HG03196 (cell line): ENCODE results near the gene RASGRP2.
"Not testable (repeated sequence)": the region's sequence is repeated elsewhere in the genome, so short reads cannot be mapped to it uniquely, and the experiment has no call there.

Experiments
- ATAC-seq: cut with Tn5 transposase; IDR thresholded peaks from one replicate; pipeline ENCODE4 v1.9.1; 2021; ENCODE audit not compliant: unreplicated experiment

Gene RASGRP2

DNA sequence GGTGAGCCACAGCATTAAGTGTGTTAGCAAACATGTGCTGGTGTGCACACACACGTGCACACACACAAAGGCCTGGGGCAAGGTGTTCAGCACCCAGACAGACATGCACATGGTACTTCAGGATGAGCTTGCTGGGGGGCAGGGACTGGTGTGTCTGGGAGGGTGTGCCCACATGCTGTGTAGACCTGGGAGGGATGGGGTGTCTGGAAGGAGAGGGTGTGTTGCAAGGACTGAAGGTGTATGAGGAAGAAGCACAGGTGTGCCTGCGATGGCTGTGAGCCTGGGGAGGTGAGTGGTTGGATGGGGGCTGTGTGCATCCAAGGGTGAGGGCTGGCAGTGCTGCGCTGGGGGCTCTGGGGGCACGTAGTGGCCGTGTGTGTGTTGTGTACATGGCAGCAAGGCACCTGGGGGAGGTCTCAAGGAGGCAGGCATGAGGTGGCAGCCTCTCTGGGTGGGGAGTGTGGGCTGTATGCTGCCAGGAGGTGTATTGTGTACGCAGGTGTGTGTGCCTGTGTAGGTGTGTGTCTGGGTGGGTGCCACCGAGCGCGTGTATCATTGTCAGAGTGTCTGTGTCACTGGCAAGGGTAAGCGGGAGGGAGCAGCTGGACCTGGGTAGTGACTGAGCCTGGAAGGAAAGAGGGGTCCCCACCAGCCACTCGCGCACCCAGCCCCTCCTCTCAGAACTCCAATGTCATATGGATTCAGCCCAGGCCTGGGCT, 23.1 kb downstream of the RASGRP2 start:
- no peak for ATAC-seq

DNA sequence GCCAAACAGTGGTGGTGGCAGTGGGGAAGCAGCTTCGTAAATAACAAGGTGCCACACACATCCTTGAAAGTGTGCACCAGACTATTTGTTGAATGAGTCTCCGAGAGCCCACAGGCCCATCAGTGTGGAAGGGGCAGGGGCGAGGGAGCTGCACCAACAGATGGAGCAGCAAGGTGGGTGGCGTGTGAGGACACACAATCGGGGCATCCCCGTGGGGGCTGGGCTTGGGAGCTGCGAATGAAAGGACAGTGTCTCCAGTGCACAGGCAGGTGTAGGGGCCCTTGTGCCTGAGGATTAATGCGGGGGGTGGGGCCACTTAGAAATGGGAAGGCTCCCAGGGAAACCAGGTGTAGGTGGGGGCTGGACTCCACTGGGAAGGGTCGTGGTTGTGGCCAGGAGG, 23.8 kb downstream of the RASGRP2 start:
- no peak for ATAC-seq

DNA sequence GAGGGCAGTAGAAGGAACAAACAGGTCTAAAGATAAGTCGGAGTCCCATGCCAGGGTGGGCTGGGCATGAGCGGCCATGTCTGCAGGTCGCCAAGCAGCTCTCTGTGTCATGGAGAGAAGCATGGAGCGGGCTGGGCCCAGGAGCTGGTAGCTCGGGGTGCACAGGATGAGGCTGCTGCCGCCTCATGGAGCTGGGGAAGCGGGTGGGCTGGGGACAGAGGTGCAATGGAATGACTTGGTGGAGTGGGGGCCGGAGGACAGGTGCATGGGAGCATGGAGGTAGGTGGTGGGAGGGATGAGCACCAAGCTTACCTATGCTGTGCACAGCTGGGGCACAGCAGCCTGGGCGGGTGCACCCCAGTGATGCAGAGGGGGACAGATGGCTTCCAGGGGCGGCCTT, 24.5 kb downstream of the RASGRP2 start:
- no peak for ATAC-seq

DNA sequence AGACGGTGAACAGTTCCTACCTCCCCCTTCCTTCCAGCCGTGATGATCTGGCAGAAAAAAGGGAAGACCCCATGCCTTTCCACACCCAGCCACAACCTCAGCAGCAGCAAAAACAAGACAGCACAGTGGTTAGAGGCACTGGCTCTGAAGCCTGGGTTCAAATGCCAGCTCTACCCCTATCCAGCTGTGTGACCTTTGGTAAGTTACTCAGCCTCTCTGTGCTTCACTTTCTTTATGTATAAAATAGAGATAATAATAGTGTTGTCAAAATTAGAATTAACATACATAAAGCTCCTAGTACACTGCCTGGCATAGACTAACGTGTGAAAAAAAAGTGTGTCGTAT, 25.2 kb downstream of the RASGRP2 start:
- no peak for ATAC-seq

DNA sequence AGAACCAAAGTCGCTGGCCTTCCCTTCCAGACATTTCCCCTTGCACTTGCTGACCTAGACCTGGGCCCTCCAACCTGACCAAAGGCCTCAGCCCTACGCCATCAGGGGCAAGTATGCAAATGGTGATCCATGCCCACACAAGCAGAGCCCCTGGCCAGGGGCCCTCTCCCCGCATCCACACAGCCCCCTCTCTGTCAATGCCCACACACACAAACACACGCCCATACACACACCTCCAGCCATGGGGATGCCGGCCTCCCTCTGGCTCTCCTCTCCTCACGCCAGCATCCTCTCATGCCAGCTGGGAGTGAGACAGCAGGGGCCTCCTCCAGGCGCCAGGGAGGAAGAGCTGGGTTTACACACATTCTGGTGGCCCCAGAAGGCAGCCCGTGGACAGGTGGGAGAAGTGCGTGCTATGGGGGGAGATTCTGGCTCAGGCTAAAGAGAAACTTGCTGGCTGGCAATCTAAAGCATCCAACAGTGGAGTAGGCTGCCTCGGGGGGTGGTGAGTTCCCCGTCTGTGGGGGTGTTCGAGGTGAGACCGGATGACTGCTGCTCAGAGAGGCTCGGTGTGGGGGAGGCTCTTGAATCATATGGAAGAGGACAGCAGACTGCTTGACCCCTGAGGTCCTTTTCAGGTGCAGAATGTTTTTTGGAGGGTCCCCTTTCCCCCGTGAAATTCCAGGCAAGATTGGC, 25.7 kb downstream of the RASGRP2 start:
- no peak for ATAC-seq

DNA sequence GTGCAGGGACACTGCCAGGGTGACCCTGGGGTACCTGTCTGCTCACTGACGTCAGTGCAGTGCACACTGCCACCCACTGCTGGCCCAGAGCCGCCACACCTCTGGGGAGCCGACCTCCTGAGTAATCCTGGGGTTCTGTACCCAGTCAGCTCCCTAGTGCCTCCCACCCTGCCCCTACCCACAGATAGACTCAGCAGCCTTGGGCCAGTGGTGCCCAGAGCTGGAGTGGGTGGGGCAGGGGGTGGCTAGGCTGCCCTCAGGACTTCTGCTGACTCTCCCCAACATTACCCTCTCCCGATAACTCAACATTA, 26.7 kb downstream of the RASGRP2 start:
- no peak for ATAC-seq

DNA sequence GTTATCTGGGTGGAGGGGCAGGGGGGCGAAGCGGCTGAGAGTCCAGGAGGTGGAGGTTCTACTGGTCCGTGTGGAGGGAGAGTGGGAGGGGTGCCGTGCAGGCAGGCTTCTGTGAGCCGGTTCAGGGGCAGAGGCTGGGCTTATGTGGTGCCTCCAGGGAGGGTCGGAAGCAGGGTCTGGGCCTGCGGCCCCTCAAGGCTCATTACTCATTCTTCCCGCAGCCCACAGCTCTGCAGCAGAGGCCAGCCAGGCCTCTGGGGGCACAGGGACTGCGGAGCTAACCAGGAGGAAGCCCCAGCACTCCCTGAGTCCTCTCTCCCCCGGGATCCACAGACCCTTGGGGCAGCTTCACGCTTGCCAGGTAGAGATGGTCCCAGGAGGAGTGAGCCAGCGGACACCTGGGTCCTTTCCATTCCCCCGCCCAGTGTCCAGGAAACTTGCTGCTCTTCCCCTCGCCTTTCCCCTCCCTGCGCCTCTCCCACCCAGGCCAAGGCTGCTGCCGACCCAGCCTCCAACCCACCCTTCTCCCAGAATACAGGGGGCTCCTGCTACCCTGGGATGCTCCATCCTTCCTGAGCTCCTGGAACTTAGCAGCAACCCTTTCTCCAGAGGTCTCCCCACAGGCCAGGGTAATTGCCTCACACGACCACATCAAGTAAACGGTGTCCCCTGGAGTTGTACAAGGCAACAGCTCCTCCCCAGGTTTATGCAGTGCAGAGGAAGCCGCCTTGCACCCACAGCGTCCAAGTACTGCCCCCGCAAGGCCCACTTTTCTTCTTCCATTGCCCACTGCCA, 27.3 kb downstream of the RASGRP2 start:
- no peak for ATAC-seq

DNA sequence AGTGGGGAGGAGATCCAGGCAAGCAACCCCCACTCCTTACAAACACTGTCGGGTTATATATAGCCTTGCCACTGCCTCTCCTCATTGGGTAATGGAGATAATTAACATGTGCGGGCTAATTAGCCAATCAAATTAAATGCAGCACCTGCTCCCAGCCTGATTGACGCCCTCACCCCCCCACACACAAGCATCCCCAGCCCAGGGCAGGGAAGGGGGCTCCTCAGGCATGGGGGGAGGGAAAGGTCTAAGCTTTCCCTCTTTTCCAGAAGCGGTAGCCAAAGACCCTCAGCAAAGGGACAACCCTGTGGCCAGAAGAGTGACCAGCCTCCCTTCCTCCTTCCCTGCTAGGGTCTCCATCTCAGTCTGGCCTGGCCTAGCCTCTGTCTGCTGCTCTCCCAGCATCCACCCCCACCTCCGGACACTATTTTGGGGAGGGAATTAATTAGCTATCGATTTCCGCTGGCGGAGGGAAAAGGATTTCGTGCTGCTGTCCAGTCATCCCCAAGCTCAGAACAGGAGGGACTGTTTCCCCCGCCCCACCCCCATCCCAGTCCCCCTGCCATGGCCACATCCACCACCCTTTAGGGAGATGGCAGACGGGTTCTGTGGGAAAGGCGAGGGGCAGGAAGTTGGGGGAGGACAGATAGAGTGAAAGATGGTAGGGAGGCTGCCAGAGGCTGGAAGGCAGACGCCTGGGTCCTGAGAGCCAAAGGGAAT, 28.0 kb downstream of the RASGRP2 start:
- ATAC-seq = no peak

DNA sequence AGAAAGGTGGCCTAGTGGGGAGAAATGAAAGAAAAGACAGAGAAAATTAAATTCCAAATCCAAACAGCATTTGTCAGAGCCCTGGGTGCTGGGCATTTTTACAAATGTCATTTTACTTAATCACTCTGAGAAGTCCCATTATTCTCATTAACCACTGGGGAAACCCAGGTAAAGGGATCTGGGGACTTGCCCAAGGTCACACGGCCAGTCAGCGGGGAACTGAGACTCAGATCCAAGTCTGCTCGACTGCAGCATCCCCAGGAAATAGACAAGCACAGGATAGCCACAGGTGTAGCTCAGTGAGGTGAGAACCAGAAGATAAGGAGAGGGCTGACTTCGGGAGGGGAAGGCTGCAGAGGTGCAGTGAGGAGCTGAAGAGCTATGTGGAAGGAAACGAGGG, 28.8 kb downstream of the RASGRP2 start:
- no peak for ATAC-seq

DNA sequence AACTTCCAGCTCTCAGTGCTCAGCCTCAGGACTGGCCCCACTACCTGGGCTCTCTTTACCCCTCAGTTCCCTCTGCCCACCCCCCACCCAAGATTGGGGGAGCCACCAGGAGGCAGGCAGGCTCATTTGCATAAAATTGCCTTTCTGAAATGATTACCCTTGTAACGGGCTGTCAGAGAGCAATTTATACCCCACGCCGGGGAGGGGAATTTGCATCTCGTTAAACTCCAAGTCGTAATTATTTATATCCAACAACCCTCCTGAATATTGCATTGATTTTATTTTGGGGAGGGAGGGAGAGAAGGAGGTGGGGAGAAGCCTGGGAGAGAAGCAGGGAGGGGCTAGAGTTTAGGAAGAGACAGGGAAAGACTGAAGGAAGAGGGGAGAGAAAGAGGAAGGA, 29.3 kb downstream of the RASGRP2 start:
- no peak for ATAC-seq

DNA sequence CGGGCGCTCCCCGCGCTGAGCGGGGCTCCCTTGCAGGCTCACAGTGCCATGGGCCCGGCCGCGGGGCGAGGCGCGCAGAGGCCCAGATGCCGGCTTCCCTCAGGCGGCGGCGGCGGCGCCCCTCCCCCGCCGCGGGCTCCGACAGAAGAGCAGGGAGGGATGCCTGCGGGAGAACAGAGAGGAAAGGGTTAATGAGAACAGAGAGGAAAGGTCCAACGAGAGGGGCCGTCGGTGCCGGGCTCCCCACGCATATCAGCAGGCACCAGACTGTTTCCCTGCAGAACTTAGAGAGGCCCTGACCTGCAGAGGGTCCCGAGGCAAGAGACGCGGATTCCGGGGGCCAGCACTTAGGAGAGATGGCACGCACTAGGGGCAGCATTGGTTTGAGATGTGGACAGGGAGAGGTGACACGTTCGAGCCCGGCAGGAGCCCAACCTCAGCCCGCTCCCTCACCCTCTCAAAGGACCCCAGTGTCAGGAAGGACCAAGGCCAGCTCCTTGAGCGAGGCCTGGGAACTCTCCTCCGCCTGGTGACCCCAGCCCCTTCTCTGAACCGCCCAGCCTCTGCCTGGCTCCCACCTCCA, 30.1 kb downstream of the RASGRP2 start:
- no peak for ATAC-seq

DNA sequence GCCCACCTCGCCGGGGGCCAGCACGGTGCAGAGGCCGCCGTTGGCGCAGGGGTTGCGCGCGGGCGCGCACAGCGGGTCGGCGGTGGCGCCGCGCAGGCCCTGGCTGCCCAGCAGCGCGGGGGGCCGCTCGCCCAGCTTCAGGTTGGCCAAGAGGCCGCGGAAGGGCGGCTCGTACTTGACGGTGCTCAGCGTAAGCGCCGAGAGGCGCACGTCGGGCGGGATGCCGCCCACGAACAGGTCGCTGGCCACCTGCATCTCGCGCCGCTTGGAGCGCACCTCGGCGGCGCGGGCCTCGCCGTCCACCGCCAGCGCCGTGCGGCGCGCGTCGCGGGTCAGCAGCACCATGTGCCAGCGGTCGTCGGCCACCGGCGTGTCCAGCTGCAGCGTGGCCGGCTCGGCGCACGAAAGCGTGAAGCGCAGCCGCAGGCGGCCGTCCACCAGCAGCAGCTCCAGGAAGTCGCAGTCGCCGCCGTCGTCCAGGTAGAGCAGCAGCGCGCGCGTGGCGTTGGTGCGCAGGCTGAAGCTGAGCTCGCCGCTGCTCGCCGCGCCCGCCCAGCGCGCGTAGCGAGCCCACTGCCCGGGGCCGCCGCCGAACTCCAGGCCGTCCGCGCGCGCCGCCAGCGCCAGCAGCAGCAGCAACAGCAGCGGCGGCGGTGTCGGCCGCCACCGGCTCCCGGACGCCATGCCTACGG, 30.8 kb downstream of the RASGRP2 start:
- no peak for ATAC-seq

DNA sequence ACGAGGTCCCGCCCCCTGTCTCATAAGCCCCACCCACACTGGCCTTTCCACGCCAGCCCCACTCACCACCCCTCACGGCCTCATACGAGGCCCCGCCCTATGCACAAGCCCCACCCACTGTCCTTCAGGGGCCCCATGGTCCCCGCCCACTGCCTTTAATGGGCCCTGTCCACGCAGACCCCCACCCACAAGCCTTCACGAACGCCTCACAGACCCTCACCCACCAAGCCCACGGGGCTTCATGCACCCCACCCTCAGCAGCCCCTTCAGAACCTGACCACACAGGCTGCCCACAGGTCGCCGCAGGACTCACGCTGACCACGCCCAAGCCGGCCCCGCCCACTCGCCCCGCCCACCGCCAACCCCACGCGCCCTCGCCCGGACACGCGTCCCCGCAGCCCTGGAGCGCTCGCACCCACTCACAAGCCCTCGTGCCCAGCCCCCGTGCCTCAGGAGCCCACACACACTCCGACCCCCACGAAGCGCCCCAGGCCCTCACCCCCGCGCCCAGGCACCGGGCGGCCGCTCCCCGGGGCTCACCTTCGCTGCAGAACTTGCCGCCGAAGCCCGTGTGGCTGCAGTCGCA, 31.4 kb downstream of the RASGRP2 start:
- no peak for ATAC-seq

DNA sequence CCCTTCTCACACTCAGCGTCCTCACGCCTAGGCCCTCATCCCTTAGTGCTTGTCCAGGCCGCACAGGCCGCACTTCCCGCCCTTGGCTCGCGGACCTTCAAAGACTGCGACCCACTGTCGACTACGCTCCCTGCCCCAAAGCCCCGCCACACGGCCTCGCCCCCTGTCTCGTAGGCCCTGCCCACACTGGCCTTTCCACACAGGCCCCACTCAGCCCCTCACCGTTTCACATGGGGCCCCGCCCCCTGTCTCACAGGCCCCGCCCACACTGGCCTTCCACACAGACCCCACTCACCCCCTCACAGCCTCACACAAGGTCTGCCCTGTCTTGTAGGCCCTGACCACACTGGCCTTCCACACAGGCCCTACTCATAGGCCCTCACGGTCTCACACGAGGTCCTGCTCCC, 32.0 kb downstream of the RASGRP2 start:
- no peak for ATAC-seq

DNA sequence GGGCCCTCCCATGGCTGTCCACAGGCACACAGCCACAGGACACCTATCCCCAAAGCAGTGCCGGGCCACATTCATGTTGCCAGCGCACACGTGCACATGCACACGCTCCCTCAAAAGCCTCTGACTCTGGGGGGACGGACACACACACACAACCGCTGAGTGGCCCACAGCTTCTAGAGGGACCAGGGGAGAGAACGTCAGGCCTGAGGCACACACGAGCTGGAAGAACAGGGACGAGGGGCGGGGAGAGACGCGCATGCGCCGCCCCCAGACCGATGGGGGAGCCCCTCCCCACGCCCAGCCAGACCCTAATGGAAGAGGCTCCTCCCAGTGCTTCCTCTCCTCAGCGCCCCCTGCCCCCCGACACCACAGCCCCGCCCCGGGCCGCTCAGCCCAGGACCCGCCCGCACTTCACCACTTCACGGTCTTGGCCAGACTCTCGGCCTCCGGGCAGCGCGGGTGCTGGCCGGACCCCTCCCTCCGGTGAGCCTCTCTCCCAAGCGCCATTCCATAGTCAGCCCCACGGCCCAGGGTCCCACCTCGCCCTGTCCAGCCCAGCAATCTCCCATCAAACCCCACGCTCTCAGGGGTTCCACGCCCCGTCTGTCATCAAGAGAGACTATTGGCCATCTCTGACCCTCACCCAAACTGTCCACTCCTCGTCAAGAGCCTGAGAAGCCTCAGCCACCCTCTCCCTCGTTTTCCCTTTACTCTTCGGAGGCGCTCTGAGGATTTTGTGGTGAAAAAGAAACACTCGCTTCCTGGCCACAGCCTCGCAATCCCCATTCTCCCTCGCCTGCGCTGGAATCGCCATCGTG, 32.6 kb downstream of the RASGRP2 start:
- no peak for ATAC-seq

DNA sequence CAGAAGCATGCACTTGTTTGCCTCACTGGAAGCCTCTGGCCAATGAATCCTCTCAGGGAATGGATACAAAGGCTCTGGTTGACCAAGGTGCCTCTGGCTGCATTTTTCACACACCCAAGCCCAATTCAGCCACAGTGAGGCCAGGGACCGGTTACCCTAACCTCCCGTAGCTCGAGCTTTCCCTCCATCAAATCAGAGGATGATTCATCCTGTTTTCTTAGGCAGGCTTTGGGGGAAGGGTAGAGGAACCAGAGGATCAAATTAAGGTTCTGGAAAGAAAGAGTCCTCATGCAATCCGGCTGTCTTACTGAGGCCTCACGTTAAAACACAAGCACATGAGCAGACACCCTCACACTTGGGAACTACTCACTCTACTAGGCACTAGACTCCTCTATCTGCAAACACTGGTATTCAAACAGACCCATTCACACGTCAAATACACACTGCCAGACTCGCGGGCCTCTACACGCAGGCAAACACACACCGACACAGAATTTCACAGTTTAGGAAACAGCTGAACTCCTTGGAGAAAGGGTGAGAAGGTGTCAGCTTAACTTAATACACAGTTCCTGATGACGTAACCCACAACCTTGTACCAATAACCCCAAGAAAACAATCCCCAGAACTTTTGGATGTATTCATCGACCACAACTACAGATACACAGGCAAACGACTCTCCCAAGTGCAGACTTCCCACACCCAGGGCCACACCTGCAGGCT, 33.4 kb downstream of the RASGRP2 start:
- no peak for ATAC-seq

DNA sequence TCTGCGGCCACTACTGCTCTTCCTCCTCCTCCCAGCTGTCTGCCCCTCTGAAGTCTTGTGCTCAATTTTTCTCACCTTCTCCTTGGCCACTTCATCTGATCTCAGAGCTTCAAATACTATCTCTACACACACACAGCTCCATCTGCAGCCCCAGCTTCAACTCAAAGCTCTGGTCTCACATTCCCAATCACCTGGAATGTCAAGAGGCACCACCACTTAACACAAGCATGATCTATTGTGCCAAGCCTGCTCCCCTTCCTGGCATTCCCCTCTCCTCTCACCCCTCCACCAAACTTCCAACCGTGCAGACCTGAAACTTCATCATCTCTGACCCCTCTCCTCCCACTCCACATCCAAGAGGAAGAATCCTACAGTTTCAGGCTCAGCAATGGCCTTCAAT, 38.4 kb downstream of the RASGRP2 start:
- ATAC-seq = no peak

DNA sequence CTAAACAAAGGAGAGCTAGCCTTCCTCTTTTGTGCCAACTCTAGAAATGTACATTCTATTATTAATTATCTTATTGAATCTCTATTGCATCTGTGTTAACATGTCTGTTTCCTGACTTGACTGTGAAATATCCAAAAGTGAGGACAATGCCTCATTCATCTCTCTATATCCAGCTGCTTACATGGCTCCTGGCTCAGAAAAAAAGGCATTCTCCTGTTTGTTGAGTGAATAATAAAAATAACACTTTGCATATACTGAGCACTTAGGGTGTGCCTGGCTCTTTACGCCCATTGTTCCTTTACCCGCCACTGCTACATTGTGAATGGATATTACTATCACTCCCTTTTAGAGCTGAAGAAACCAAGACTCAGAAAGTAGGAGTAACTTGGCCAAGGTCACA, 40.9 kb downstream of the RASGRP2 start:
- no peak for ATAC-seq

DNA sequence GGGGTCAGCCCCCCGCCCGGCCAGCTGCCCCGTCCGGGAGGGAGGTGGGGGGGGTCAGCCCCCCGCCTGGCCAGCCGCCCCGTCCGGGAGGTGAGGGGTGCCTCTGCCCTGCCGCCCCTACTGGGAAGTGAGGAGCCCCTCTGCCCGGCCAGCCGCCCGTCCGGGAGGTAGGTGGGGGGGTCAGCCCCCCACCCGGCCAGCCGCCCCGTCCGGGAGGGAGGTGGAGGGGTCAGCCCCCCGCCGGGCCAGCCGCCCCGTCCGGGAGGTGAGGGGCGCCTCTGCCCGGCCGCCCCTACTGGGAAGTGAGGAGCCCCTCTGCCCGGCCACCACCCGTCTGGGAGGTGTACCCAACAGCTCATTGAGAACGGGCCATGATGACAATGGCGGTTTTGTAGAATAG, 42.0 kb downstream of the RASGRP2 start:
- ATAC-seq = not testable (repeated sequence)
